NCI-H2107 (cell line): ENCODE results near the gene ITGBL1.

Experiments
- DNase-seq: peaks from one replicate; lab custom pipeline; 2025; lab: John Stamatoyannopoulos, UW

The ITGBL1 gene

DNA sequence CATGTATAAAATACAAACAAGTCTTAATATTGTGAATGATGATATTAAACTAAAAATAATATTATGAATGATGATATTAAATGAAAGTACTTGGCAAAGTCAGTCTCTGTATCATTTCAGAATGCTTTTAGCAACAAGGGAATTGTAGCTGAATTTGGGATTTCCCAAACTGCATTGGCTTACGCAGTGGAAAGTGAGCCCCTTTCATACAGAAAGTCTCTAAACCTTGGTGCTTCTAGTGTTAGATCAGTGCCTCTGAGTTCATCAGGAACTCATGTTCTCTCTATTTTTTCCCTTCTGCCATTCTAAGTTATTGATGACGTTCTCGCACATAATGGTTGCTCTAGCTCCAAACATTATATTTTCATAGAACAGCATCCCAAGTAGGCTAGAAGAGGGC, 300.0 kb downstream of the ITGBL1 start:
- DNase-seq, result no peak

DNA sequence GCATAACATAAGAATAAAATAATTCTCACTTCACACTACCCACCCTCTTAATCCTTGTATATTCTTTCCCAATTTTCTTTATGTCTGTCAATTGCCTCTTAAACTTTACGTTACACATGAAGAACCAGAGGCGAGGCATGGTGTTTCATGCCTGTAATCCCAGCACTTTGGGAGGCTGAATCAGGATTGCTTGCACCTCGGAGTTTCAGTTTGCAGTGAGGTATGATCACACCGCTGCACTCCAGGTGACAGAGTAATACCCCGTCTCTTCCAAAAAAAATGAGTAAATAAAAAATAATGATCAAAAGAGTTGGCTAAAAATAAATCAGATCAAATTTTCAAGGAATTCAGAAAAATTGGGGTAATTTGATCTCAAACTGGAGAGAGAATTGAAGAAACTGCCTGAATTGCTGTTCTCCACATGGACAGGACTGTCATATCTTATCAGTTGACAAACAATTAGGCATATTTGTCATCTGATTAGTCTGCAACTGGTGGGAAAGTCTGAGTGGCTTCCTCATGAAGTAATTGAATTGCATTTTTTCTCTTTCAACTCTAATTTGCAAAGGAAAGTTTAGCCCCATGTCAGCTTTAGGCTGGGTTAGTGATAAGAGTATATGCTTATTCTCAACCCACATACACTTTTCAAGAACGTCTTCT, 302.9 kb downstream of the ITGBL1 start:
- DNase-seq, result no peak

DNA sequence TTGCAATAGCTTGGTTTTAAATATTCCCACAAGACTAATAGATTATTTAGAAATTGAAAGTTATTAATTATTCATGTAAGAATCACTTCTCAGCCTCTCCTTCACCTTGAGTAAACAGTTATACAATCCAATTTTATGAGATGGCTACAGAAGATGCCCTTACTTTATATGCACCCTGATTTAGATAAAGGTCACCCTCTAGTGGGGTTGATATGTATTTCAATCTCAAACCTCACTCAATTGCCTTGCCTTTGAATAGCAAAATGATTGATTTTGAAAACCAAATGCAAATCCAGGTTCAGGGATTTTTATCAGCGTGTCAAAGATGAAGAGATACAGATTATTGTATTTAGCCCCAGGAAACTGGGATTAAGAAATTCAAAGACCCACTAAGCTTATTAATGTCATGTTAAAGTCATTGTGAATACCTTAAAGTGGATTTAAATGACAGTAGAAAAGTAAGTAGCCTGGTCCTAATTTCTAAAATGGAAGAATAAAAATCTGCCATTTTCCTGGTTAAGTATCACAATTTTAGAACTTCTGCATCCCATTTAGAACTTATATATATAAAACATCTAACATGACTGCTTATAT, 305.1 kb downstream of the ITGBL1 start:
- peak; percentile 9 for DNase-seq

DNA sequence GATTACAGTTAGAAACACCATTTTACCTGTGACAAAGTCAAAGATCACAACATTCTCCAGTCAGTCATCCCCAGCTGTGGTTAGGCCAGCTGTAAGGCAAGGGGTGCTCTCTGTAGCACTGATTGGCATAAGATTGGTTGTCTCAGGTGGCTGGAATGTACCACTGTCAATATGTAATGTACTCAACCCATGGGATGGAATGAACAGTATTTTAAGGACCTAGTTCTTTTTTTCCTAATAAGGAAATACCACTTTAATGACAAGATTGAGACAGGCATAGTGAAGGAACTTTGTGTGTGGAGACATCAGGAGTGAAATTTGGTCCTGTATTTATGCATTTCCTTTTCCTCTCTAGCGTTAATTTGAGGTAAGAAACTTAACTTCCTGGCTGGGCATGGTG, 310.7 kb downstream of the ITGBL1 start:
- DNase-seq, result no peak
